Cerebellar nuclear complex (tissue), 1 donor: ENCODE results near the gene FDPS.
"Not testable (repeated sequence)": the region's sequence is repeated elsewhere in the genome, so short reads cannot be mapped to it uniquely, and the experiment has no call there.

Source experiments
- DNase-seq, 2 experiments: peaks; one replicate each; lab custom pipeline; 2025; lab: John Stamatoyannopoulos, UW

The FDPS gene

DNA sequence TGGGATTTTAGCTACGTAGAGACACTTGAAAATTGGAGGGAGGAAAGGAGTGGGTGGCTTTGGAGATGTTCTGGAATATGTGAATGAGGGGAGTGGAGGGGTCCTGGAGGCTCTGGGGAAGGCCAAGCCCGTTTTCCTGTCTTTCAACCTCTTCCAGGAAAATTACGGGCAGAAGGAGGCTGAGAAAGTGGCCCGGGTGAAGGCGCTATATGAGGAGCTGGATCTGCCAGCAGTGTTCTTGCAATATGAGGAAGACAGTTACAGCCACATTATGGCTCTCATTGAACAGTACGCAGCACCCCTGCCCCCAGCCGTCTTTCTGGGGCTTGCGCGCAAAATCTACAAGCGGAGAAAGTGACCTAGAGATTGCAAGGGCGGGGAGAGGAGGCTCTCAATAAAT lies 11.6 kb downstream of the FDPS start:
- DNase-seq, result no peak

DNA sequence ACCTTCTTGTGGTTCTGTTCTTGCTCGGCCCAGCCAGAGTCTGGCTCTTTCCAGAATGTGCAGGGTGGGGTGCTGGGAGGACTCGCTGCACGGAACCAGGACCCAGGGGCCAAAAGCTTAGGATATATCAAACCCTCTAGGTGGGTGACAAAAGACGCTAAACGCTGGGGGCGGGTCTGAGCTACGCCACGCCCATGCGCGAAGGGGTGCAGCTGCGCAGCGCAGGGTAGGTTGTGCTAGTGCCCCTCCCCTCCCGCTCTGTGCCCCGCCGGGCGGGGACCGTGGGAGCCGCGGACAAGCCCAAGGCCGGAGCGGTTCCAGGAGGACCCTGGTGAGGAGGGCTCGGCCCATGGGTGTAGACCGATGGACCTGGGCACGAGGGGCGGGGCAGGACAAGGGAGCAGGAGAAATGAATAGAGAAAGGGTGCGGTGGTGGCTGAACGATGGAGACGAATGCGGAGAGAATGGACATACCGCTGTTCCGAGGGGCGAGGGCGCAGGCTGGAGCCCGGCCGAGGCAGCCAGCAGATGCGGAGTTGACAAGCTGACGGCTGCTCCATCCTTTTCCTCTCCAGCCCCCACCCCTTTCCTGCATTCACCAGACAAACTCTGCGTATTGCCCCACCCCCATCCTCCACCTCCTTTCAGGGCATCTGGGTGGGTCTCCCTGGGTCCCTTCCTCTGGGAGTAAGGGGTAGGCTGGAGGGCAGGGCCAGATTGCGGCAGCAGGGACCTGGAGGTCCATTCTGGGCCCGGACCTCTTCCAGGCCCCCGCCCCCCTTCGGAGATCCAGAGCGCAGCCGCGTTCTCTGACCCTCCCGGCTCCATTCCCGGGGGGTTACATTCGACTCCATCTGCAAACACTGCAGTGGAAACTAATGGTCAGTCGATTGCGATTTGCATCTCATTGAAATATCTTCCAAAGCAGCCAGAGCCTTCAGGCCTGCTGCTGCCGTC lies 12.3 kb downstream of the FDPS start, which contains the start of gene RUSC1:
Gene RUSC1 (plus strand): TSS at position 234 of the 957 bp plus-strand sequence. CDS start 880 bp downstream, outside the sequence.
- DNase-seq, result peak; percentile 16 to 71

DNA sequence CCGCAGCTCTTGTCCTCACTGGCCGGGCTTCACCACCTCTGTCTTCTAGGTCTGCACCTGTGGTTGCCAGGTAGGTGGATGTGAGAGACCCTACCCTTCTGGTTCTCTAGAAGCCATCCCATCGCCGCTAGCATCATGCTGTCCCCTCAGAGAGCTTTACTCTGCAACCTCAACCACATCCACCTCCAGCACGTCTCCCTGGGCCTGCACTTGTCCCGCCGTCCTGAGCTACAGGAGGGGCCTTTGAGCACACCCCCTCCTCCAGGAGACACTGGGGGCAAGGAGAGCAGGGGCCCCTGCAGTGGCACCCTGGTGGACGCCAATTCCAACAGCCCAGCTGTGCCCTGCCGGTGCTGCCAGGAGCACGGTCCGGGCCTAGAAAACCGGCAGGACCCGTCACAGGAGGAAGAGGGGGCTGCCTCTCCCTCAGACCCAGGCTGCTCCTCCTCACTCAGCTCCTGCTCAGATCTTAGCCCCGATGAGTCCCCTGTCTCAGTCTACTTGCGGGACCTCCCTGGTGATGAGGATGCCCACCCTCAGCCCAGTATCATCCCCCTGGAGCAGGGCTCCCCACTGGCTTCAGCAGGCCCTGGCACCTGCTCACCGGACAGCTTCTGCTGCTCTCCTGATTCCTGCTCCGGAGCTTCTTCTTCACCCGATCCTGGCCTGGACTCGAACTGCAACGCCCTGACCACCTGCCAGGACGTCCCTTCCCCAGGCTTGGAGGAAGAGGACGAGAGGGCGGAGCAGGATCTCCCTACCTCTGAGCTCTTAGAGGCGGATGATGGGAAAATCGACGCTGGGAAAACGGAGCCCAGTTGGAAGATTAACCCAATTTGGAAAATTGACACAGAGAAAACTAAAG lies 13.2 kb downstream of the FDPS start:
- no peak for DNase-seq

DNA sequence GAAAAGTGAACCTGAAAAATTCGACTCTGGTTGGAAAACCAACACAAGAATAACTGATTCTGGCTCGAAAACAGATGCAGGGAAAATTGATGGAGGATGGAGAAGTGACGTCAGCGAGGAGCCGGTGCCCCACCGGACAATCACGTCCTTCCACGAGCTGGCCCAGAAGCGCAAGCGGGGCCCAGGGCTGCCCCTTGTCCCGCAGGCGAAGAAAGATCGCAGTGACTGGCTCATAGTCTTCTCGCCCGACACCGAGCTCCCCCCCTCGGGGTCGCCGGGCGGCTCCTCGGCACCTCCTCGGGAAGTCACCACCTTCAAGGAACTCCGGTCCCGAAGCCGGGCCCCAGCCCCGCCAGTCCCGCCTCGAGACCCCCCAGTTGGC lies 13.9 kb downstream of the FDPS start:
- DNase-seq, result peak in 1 of 2 experiments; percentile 7

DNA sequence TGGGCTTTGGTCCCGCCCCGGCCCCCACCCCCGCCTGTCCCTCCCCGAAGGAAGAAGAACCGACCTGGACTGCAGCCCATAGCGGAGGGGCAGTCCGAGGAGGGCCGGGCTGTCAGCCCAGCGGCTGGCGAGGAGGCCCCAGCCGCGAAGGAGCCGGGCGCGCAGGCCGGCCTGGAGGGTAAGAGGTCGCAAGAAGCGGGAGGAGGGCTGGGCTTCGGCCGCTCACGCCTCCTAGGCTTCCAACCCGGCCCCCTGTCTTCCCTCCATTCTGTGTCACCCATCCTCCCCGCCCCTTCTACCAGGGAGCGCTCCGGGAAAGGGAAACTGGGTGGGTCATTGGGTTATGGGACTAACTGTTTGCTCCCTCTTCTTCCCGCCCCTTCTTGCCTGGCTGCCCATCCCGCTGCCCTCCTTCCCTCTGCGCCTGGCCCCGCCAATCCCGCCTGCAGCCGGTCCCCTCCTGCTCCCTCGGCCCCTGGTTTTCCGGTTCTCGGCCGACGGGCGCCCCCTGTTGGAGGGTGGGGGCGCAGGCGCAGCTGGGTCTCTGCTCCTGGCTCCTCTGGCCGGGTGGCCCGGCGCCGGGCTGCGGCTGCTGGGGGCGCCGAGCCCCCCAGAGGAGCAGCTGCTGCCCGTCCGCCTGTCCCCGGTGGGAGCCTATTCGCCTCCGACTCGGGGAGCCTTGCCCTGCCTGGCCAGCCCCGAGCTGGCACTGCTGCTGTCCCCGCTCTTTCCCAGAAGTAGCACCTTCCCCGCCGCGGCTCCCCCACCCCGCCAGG lies 14.5 kb downstream of the FDPS start:
- DNase-seq, result peak in 1 of 2 experiments; percentile 9

DNA sequence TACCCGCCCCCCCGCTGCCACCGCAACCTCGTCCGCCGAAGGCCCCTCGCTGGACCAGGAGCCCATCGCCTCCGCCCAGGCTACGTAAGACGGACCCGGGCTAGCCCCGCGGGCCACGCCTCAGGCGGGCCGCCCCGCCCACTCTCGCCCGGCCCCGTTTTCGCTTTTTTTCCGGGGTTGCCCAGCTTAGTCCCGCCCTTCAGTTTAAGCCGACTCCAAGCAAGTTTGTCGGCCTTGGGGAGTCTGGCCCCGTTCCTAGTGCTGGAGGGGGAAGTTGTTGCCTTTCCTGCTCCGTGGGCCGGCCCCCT lies 15.0 kb downstream of the FDPS start:
- no peak for DNase-seq

DNA sequence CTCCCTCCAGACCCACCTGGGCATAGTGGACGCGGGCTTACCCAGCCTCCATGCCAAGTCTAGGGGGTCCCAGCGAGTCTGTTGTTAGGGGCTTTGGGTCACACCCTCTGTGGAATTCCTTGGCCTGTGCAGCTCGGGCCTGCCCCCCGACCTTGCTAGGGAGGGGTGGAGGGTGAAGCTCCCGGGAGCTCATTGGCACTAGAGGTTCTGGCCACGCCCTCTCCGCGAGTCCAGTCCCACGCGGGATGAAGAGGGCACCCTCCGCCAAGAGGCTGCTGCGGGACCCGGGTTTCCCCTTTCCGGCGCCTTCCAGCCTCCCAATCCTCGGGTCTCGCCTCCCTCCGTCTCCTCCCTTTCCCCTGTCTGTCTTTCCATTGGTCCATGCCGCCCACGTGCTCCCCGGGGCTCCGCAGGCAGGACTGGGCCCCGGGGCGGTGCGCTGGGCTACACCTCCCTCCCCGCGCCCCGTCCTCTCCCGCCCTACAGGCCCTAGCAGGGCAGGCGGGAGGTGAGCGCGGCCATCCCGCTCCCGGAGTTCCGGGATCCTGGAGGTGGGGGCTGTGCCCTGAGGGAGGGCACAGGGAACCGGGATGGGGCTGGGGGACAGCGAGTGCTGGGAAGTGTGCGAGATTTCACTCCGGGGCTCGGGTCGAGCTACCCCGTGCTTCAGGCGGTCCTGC lies 15.5 kb downstream of the FDPS start:
- peak; percentile 45 to 67 for DNase-seq

DNA sequence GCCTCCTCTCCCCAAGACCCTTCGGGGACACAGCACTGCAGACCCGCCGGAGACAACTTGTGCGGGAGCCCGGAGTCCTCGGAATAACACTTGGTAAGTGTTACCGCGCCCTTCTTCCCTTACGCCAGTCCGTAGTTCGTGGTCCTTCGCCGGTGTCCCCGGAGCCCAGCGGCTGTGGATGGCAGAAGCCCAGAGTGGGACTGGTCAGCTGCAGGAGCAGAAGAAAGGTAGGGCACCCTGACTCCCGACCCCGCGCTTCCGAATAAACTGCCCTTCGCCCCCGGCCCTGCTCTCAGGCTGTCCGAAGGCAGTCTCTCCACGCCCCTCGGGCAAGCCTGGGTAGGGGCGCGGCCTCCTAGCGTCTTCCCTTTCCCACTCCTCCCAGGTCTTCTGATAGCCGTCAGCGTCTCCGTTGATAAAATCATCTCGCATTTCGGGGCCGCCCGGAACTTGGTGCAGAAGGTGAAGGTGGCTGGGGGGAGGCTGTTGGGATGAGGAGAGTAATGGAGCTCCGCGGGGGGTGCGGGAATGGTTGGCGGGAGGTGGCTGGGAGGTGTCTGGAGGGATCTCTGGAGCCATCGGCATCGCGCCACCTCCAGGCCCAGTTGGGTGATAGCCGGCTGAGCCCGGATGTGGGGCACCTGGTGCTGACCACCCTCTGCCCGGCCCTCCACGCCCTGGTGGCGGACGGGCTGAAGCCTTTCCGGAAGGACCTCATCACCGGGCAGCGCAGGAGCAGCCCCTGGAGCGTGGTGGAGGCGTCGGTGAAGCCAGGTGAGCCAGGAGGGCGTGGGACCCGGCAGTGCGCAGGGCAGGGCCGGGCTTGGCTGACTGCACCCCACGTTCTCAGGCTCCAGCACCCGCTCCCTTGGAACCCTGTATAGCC lies 16.3 kb downstream of the FDPS start:
- no peak for DNase-seq

DNA sequence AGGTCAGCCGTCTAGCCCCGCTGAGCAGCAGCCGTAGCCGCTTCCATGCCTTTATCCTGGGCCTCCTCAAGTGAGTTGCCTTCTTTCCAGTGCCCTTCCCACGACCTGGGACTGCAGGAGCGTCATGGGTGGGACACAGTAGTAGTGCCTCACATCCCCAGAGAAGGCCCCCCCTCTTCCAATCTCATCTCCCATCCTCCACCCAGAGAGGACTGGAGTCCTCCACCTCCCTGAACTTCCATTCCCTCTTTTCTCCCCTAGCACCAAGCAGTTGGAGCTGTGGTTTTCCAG lies 16.9 kb downstream of the FDPS start:
- no peak for DNase-seq

DNA sequence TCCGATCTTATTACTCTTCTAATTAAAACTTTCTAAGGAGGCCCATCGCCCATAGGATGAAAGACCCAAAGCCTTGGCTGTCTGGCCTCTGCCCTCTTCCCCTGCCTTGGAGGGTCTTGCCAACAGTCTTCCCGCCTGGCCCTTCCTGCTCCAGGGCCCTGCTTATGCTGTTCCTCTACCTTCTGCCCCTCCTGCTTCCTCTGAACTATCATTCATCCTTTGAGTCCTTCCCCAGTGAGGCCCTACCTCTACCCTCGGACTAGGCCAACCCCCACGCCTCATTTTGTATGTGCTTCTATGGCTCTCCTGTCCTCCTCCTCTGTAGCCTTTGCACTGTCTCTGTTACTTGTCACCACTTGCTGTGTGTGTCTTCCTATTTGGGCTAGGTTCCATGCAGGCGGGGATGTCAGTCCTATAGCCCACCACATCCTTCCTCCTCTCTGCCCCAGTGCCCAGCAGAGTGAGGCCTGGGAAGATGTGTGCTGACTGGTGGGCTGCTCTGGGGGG lies 17.4 kb downstream of the FDPS start:
- DNase-seq, result no peak

DNA sequence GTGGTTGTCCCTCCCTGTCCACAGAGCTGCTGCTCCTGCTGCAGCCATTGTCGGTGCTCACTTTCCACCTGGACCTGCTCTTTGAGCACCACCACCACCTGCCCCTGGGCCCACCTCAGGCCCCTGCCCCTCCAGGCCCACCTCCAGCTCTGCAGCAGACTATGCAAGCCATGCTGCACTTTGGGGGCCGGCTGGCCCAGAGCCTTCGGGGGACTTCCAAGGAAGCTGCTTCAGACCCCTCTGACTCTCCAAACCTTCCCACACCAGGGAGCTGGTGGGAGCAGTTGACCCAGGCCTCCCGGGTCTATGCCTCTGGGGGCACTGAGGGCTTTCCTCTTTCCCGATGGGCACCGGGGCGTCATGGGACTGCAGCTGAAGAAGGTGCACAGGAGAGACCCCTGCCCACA lies 18.0 kb downstream of the FDPS start:
- DNase-seq, result no peak

DNA sequence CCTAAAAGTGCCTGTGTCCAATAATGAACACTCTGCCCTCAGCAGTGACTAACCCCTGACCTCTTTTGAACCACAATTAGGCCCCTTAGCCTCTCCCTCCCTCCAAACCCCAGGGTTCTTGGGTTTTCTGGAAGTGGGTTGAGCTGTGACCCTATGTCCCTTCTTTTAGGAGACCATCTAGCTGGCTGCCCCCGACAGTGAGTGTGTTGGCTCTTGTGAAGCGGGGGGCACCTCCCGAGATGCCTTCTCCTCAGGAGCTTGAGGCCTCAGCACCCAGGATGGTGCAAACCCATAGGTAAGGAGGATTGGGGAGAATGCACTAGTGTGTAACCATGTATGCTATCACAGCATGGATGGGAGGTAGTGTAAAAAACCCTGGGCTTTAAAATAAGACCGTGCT lies 19.3 kb downstream of the FDPS start:
- DNase-seq, result no peak

DNA sequence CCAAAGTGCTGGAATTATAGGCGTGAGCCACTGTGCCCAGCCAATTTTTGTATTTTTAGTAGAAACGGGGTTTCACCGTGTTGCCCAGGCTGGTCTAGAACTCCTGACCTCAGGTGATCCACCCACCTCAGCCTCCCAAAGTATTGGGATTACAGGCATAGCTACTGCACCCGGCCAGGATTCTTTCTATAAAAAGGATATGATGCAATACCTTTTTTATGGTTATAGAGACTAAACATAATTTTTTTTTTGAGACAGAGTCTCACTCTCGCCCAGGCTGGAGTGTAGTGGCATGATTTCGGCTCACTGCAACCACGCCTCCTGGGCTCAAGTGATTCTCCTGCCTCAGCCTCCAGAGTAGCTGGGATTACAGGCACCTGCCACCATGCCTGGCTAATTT lies 20.2 kb downstream of the FDPS start:
- not testable (repeated sequence) for DNase-seq

DNA sequence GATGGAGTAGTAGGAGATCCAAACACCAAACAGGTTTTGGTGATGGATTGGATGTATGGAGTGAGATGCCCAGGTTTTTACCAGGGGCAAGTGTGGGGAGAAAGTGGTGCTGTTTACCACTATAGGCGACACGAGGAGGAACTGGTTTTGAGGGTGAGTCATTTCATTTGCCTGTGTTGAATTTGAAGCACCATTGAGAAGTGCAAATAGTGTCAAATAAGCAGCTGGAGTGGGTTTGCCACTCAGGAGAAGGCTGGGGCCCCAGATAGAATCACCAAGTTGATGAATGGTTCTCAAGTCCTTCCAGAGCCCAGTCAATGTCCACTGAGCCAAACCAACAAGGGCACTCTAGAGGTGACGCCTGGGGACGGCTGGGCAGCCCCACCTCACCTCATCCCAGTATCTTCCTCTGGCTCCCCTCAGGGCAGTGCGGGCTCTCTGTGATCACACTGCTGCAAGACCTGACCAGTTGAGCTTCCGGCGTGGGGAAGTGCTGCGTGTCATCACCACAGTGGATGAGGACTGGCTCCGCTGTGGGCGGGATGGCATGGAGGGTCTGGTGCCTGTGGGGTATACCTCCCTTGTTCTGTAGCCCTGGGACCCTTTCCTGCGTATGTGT lies 21.4 kb downstream of the FDPS start:
- DNase-seq, result no peak

DNA sequence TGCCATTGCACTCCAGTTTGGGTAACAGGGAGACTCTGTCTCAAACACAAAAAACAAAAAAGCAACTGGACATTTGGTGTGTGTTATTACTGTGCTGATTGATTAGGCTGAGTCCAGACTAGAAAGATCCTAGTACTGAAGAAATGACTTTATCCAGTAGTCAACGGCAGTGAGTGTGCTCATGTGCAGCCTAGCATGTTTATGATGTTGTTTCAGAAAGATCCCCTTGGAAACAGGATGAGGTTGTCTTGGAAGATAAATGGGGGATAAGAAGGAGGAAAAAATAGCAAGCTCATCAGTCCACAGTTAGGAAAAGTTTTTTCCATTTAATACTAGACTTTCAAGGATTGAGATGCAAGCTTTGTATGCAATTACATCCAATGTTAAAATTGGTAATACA lies 26.3 kb downstream of the FDPS start:
- DNase-seq, result no peak

DNA sequence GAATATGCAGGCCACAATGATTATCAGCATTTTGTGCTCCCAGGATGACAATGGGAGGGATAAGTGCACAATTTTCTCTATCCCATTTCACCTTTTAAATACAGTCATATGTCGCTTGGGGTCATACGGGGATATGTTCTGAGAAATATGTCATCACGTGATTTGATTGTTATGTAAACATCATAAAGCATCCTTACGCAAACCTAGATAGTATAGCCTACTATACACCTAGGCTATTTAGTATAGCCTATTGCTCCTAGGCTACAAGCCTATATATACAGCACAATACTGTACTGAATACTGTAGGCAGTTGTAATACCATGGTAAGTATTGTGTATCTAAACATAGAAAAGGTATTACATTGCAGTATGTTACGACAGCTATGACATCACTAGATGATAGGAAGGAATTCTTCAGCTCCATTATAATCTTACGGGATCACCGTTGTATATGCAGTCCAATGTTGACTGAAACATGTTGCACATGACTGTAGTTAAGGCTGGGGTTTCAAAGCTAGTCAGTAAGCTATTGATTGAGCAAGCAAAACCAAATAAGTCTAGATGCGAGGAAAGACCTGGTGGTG lies 30.9 kb downstream of the FDPS start:
- DNase-seq, result no peak

DNA sequence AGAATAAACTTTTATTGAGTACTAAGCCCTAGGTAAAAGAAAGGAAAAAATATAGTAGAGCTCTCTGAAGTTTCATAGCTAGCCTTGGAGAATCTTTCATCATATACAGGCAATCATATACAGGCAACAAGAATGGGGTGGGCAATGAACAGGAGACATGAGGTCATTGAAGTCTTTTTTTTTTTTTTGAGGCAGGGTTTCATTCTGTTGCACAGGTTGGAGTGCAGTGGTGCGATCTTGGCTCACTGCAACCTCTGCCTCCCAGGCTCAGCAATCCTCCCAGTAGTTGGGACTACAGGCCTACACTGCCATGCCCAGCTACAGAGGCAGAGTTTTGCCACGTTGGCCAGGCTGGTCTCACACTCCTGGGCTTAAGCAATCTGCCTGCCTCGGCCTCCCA lies 34.2 kb downstream of the FDPS start:
- no peak for DNase-seq

DNA sequence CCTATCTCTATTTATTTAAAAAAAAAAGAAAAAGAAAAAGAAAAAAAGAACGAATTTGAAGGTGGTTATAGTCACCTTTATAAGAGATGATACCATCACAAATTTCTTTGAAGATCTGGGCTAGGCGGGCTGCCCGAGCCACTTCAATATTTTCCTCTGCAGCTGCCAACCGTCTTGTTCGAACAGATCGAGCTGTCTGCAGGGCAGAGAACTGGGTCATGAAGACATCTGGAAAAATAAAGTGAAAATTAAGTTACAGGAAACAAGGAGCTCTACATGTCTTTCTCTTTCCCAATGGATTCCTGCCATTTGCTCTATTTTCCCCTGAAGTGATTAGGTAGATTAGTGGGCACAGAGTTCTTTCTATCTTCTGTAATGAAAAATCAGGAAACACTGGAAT lies 44.0 kb downstream of the FDPS start:
- no peak for DNase-seq

DNA sequence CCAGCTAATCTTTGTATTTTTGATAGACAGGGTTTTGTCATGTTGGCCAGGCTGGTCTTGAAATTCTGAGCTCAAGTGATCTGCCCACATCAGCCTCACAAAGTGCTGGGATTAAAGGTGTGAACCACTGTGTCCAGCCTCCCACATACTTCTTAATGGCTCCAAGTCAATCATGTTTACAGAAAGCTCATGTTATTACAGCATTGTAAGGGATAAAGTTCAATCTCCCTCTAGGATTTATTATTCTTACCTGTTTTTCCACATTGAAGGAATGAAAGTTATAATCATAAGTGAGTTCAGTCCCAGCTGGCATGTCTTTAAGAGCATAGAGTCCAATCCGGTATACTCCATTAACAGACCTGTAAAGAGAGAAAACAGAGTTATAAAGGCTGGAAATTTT lies 51.4 kb downstream of the FDPS start:
- no peak for DNase-seq
